Neural cell (in vitro differentiated cells): ENCODE results near the gene THRB. TPM values are rescaled to one million over a fixed set of nuclear protein-coding genes. Genes with fewer than 3 reads are reported as not detected.
A peak's percentile ranks its signal among the peaks of the same experiment; 100 is the strongest.

Experiments
- H2AFZ ChIP-seq: fragments of 200-600, 300-800 bp; sonication (generic), shearing (Covaris generic); 2 replicates; pipeline ENCODE4 v1.6.0; 2014; ENCODE audit warnings: low read depth, mild to moderate bottlenecking, antibody characterized with exemption, low read length, moderate library complexity
- H3F3A ChIP-seq: fragments of 200-600 bp; shearing (Covaris generic); 2 replicates; pipeline ENCODE4 v1.6.1; 2016; ENCODE audit warnings: mild to moderate bottlenecking, moderate library complexity, mixed read lengths, antibody characterized with exemption, low read length; ENCODE audit not compliant: insufficient read depth, poor library complexity, severe bottlenecking
- H3K27ac ChIP-seq: fragments of 200-600, 300-800 bp; sonication (generic), shearing (Covaris generic); 2 replicates; pipeline ENCODE4 v1.5.1; 2014; ENCODE audit warnings: mild to moderate bottlenecking, low read length, moderate library complexity
- H3K27me3 ChIP-seq: fragments of 300-800, 200-600 bp; sonication (generic), shearing (Covaris generic); 2 replicates; pipeline ENCODE4 v1.6.0; 2014; ENCODE audit warnings: mild to moderate bottlenecking, low read depth, low read length, moderate library complexity; ENCODE audit not compliant: insufficient read depth
- H3K36me3 ChIP-seq: fragments of 300-800, 200-600 bp; sonication (generic), shearing (Covaris generic); 2 replicates; pipeline ENCODE4 v1.5.1; 2014; ENCODE audit warnings: mild to moderate bottlenecking, antibody characterized with exemption, low read length, moderate library complexity; ENCODE audit not compliant: insufficient read depth
- H3K4me2 ChIP-seq: fragments of 300-800, 200-600 bp; sonication (generic), shearing (Covaris generic); 2 replicates; pipeline ENCODE4 v1.6.0; 2014; ENCODE audit warnings: mild to moderate bottlenecking, low read length
- H3K4me3 ChIP-seq: fragments of 300-800, 200-600 bp; sonication (generic), shearing (Covaris generic); 2 replicates; pipeline ENCODE4 v1.5.1; 2014; ENCODE audit warnings: mild to moderate bottlenecking, low read length, moderate library complexity
- H3K79me2 ChIP-seq: fragments of 200-600 bp; shearing (Covaris generic); replicated peaks from 2 replicates; pipeline ENCODE4 v1.6.0; 2014; ENCODE audit warnings: mild to moderate bottlenecking, low read length, moderate library complexity; ENCODE audit not compliant: insufficient read depth
- H3K9ac ChIP-seq: fragments of 300-800, 200-600 bp; sonication (generic), shearing (Covaris generic); 2 replicates; pipeline ENCODE4 v1.6.1; 2016; ENCODE audit warnings: mild to moderate bottlenecking, low read length, mixed read lengths
- H3K9me2 ChIP-seq: fragments of 200-600 bp; shearing (Covaris generic); 2 replicates; pipeline ENCODE4 v1.6.1; 2016; ENCODE audit warnings: mild to moderate bottlenecking, low read length, mixed read lengths; ENCODE audit not compliant: insufficient read depth
- H3K9me3 ChIP-seq: fragments of 200-600, 300-800 bp; sonication (generic), shearing (Covaris generic); 2 replicates; pipeline ENCODE4 v1.6.1; 2016; ENCODE audit warnings: mild to moderate bottlenecking, mixed run types, low read length, moderate library complexity, mixed read lengths
- H4K20me1 ChIP-seq: fragments of 200-600 bp; shearing (Covaris generic); 2 replicates; pipeline ENCODE4 v1.6.1; 2016; ENCODE audit warnings: mild to moderate bottlenecking, mixed run types; ENCODE audit not compliant: insufficient read depth
- CTCF ChIP-seq: fragments of 450-650 bp; IDR thresholded peaks from 2 replicates; pipeline ENCODE4 v1.5.1; 2014; ENCODE audit warnings: antibody characterized with exemption, mild to moderate bottlenecking, moderate library complexity; ENCODE audit not compliant: poor library complexity, severe bottlenecking
- EP300 ChIP-seq: fragments of 450-650 bp; conservative IDR thresholded peaks from 2 replicates; pipeline ENCODE4 v1.6.1; 2014; ENCODE audit warnings: antibody characterized with exemption, mild to moderate bottlenecking, moderate library complexity; ENCODE audit not compliant: poor library complexity, severe bottlenecking
- EZH2 ChIP-seq: fragments of 200-600, 300-800 bp; shearing (Covaris generic), sonication (generic); IDR thresholded peaks from 2 replicates; pipeline ENCODE4 v1.6.1; 2014; ENCODE audit warnings: antibody characterized with exemption, low read length, borderline replicate concordance, mild to moderate bottlenecking; ENCODE audit not compliant: insufficient read depth, poor library complexity, severe bottlenecking
- MXI1 ChIP-seq: fragments of 450-650 bp; conservative IDR thresholded peaks from 2 replicates; pipeline ENCODE4 v1.6.1; 2014; ENCODE audit warnings: antibody characterized with exemption, mild to moderate bottlenecking; ENCODE audit not compliant: poor library complexity, severe bottlenecking
- POLR2AphosphoS5 ChIP-seq: IDR thresholded peaks from 2 replicates; pipeline ENCODE4 v1.6.1; 2012
- RAD21 ChIP-seq: fragments of 450-650 bp; conservative IDR thresholded peaks from 2 replicates; pipeline ENCODE4 v1.6.1; 2014; ENCODE audit warnings: antibody characterized with exemption, mild to moderate bottlenecking, moderate library complexity
- REST ChIP-seq: IDR thresholded peaks from 2 replicates; pipeline ENCODE4 v1.6.1; 2012; ENCODE audit warnings: borderline replicate concordance
- SMC3 ChIP-seq: fragments of 450-650 bp; conservative IDR thresholded peaks from 2 replicates; pipeline ENCODE4 v1.6.1; 2014; ENCODE audit warnings: antibody characterized with exemption, mild to moderate bottlenecking, moderate library complexity; ENCODE audit not compliant: poor library complexity
- TAF1 ChIP-seq: IDR thresholded peaks from 2 replicates; pipeline ENCODE4 v1.6.1; 2012; ENCODE audit warnings: low read depth
- polyA plus RNA-seq: library from polyadenylated mRNA; depleted of rRNA; stranded (reverse); fragments of >200 nt; gene quantifications from 2 replicates; pipeline ENCODE4 v1.2.3, GENCODE V29; 2014

Gene THRB
- polyA plus RNA-seq, 1 donor from 2014 or later, result 1.7 TPM

- no peak overlapping the region for H3K27ac ChIP-seq
- no peaks in the 10 kb centered on the region for H3K9me3 ChIP-seq
- H3K36me3 ChIP-seq, result no peaks in the 10 kb centered on the region
- no peaks in the 10 kb centered on the region for H3K9me2 ChIP-seq
- no peak overlapping the region for H3K9ac ChIP-seq
- no peak for TF ChIP-seq TAF1
- no peak for TF ChIP-seq REST
- no peak for TF ChIP-seq EP300
- H2AFZ ChIP-seq, result no peak overlapping the region
- no peaks in the 10 kb centered on the region for H3K27me3 ChIP-seq
- H3K79me2 ChIP-seq, result no peaks in the 10 kb centered on the region
- H3K4me3 ChIP-seq, result no peak overlapping the region
- H3K4me2 ChIP-seq, result no peak overlapping the region
- no peaks in the 10 kb centered on the region for H4K20me1 ChIP-seq
- no peaks in the 10 kb centered on the region for H3F3A ChIP-seq
Measured at GRCh38 chr3:24242012-24242698, 252.5 kb downstream of the THRB start.

- Histone ChIP-seq H3K27me3 (no peaks in the 10 kb centered on the region), H3K27ac (no peak overlapping the region), H4K20me1 (no peaks in the 10 kb centered on the region), H3K79me2 (no peaks in the 10 kb centered on the region), H3K9me3 (no peaks in the 10 kb centered on the region), H3K9ac (no peak overlapping the region), H3K4me2 (no peak overlapping the region), H2AFZ (no peak overlapping the region), H3K4me3 (no peak overlapping the region), H3K36me3 (no peaks in the 10 kb centered on the region), H3F3A (no peaks in the 10 kb centered on the region), H3K9me2 (no peaks in the 10 kb centered on the region)
- no peak for TF ChIP-seq EZH2
Measured at GRCh38 chr3:24240306-24240705, 254.3 kb downstream of the THRB start.

- Histone ChIP-seq H3K4me3 (no peak overlapping the region), H3K79me2 (no peaks in the 10 kb centered on the region), H3K9me3 (no peaks in the 10 kb centered on the region), H3K27ac (no peak overlapping the region), H3K4me2 (no peak overlapping the region), H4K20me1 (no peaks in the 10 kb centered on the region), H3K9ac (no peak overlapping the region), H3K36me3 (no peaks in the 10 kb centered on the region), H3F3A (no peaks in the 10 kb centered on the region), H2AFZ (no peak overlapping the region), H3K27me3 (no peaks in the 10 kb centered on the region), H3K9me2 (no peaks in the 10 kb centered on the region)
- TF ChIP-seq CTCF (peak; percentile 70), POLR2AphosphoS5 (no peak), SMC3 (peak; percentile 78), REST (no peak), MXI1 (no peak), RAD21 (peak; percentile 70)
Measured at GRCh38 chr3:24237971-24238706, 256.5 kb downstream of the THRB start.
